ENCODE data around the gene NDUFS6.
"Not testable (repeated sequence)": the region's sequence is repeated elsewhere in the genome, so short reads cannot be mapped to it uniquely, and the experiment has no call there.

The NDUFS6 gene

DNA sequence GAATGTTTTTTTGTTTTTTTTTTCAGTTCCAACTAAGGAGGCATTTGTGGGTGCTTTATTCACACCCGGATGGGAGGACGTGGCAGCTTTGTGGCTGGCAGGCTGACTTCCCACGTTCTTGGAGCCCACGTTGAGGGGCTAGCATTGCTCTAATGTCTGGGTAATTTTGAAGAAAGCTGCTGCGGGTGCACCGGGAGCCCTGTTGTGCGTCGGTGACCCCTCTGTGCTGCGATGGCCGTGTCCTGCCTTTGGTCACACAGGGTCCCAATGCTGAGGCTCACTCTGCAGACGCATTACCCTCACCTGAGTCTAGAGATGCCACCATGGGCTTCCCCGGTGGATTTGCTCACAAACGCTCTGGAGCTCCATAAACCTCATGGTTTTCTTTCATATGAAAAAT, 34.2 kb downstream of the NDUFS6 start:
- DNase-seq = no peak

DNA sequence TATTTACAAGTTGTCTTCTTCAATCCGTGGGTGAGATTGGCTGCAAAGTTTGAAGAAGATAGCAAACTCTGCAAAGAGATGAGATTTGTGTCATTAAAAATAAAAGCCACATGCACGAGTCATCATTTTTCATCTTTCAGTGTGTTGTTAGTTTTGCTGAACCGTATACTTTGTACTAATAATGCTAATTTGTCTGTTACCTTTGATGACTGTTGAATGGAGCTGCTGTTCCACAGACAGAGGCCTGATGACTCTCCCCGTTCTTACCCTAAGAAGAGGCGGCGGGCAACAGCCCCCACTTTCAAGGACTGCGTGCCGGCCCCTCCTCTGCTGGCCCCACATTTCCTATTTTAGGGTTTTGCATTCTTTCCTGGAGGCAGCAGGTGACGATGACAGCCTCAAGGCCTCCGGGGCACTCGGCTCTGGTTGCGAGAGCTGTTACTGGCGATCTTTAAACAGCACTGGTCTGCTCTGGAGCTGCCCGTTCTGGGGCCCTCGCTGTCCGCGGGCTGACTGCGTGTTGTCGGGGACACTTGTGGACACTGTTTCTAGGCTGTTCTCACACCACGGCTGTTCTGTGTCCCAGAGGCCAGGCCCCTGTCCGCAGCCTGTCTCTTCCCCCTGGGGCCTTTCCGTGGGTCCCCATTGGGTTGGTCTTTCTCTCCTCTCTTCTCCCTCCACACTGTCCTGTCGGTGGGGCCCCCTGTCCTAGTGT, 35.1 kb downstream of the NDUFS6 start:
- DNase-seq = no peak

GRCh38 chr5:1836891-1837880, 36.0 kb downstream of the NDUFS6 start:
- no peak for DNase-seq

DNA sequence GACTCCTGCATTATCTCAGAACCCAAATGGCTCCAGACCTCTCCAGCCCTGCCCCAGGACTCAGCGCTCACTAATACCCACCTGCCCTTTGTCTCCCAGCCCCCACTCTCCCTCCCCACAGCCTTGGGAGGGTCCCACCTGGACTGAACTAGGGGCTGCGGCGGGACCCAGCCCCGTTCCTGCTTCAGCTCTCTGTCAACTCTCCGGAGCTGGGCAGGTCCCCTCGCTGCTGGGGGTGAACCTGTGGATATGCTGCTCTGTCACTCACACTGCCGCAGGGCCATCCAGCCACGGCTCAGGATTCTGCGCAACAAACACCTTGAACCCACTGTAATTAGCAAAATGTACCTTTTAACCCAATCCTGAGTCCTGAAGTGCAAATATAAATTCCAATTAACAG, 36.8 kb downstream of the NDUFS6 start:
- DNase-seq = no peak

- no peak for DNase-seq
Measured at GRCh38 chr5:1840071-1840547, 38.9 kb downstream of the NDUFS6 start.

GRCh38 chr5:1840741-1841521, 39.7 kb downstream of the NDUFS6 start:
- no peak for DNase-seq

GRCh38 chr5:1842004-1842819, 41.0 kb downstream of the NDUFS6 start:
- DNase-seq = no peak

- not testable (repeated sequence) for DNase-seq
Measured at GRCh38 chr5:1843761-1844160, 42.6 kb downstream of the NDUFS6 start.

DNA sequence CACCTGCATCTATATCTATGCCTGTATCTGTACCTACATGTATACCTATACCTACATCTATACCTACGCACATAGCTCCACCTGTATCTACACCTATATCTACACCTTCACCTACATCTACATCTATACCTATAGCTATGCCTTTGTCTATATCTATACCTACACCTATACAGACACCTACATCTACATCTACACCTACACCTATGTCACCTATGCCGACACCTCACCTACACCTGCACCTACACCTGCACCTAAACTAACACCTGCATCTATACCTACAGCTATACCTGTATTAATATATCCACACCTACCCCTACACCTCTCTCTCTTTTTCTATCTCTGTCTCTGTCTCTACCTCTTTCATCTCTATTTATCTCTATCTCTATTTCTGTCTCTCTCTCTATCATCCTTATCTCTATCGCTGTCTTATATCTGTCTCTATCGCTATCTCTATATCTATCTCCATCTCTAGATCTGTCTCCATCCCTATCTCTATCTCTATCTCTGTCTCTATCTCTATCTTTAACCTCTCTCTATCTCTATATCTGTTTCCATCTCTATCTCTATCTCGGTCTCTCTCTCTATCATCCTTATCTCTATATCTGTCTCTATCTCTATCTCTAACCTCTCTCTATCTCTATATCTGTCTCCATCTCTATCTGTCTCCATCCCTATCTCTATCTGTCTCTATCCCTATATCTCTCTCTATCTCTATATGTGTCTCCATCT, 43.7 kb downstream of the NDUFS6 start:
- no peak for DNase-seq

DNA sequence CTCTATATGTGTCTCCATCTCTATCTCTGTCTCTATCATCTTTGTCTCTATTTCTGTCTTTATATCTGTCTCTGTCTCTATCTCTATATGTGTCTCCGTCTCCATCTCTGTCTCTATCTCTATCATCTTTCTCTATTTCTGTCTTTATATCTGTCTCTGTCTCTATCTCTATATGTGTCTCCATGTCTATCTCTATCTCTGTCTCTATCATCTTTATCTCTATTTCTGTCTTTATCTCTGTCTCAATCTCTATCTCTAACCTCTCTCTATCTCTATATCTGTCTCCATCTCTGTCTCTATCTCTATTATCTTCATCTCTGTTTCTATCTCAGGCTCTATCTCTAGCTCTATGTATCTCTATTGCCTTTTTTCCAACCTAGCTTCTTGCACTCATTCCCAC, 44.5 kb downstream of the NDUFS6 start:
- no peak for DNase-seq

DNA sequence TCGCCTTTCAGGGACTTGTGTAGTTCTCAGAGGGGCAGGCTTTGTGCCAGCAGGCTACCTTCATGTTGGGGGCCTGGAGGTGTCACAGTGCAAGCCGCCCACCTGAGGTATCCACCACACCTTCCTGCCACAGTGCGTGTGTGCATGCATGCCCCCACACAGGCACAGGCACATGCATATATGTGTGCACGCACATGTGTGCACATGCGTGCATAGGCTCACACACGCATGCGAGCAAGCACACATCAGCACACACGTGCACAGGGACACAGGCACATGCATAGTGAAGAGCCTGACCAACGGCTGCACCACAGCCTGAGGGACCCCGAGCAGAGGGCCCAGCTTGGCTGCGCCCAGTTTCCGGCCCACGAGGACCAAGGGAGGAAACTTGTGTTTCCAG, 45.4 kb downstream of the NDUFS6 start:
- DNase-seq = no peak

GRCh38 chr5:1847056-1847455, 45.8 kb downstream of the NDUFS6 start:
- DNase-seq = no peak

DNA sequence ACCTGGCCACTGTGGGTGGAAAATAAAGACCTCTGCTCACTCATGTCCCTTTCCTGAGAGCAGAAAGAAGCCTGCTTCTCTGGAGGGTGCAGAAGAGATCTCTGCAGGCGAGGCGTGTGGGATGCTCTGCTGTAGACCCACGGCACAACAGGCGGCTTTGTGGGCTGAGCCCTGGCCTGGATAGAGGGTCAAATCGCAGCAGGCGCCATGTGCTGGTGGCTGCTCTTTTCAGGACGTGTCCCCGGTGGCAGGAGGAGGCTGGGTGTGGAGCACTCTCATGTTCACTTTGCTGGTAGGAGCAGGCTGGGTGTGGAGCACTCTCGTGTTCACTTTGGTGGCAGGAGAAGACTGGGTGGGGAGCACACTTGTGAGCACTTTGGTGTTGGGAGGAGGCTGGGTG, 46.4 kb downstream of the NDUFS6 start:
- no peak for DNase-seq

GRCh38 chr5:1850324-1851154, 49.3 kb downstream of the NDUFS6 start:
- no peak for DNase-seq

DNA sequence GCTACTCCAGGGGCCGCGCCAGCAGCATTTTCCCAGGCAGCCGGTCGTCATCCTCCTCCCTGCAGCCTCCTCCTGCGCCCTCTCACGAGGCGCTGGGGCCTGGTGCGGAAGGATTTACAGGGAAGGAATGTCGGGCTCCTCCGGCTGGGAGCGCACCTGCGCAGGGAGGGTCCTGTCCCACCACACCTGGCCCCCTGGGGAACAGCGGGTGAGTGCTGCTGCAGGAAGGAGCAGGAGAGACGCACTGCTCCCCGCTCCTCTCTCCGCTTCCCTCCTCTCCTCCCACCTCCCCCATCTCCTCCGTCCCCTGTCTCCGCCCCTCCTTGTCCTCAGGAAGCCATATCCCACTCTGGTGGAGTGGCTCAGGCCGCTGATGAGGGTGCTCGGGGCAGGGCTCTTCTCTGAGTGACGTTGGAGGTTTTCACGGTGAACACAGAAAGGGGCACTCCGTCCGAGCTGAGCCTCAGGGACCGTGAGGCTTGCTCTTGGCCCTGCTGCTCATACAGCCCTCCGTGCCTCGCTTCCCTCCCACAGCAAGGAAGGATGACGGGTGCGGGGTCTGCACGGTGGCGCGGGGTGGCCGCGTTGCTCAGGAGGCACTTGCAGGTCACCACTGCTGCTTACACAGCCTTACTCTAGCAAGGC, 50.2 kb downstream of the NDUFS6 start:
- no peak for DNase-seq

DNA sequence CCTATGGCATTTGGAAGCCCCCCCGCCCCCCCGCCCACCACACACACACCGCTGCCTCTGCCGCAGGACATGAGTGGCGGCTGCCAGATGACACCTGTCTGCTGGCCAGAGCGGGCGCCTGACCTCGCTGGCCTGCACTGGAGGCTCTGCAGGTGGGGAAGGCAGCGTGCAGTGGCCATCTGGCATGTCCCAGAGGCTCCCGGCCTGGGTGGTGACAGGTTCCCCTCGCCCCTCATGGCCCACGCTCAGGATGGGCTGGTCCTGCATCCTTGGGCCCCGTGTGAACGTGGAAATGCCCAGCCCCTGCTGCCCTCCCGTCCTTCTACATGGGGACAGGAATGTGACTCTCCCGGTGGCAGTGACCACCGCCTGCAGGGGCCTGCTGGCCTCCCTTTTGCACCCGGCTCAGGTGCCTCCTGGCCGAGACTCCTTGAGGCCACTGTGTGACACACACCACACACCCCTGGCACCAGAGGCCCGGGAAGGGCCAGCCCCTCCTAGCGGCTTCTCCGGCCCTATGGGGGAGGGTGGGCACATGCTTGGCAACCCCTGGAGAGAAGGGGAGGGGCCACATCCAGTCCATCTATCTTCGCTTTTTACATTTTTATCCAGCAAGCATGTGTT, 51.2 kb downstream of the NDUFS6 start:
- no peak for DNase-seq

DNA sequence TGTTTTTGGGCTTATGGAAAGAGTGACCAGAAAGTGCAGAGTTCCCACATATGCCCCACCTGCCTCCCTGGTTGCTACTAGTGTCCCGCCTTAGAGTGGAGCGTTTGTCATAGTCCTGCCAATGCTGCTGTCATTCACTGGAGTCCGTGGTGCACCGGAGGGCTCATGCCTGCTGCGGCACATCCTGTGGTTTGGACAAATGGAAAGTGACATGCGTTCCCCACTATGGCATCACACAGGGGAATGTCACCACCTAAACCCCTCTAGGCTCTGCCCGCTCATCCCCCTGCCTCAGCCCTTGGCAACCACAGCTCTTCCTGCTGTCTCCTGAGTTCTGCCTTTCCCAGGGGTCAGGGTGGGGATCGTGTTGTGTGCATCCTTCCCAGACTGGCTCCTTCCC, 52.3 kb downstream of the NDUFS6 start:
- DNase-seq = no peak

DNA sequence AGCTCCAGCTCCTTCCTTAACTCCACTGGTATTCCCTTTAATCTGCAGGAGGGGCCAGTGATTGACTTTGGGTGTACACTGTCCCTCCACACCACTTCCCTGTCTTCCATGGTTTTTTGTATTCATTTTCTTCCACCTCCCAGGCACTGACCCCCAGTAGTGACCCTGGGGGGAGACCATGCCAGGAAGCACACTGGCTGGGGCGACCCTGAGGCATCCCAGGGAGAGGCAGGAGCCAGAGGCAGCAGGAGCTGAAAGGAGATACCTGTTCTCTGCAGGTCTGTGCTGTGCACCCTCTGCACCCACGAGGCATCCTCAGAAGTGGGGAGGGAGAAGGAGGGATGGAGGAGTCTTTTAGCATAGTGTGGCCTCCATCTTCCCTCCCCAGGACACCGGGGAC, 53.9 kb downstream of the NDUFS6 start:
- no peak for DNase-seq

DNA sequence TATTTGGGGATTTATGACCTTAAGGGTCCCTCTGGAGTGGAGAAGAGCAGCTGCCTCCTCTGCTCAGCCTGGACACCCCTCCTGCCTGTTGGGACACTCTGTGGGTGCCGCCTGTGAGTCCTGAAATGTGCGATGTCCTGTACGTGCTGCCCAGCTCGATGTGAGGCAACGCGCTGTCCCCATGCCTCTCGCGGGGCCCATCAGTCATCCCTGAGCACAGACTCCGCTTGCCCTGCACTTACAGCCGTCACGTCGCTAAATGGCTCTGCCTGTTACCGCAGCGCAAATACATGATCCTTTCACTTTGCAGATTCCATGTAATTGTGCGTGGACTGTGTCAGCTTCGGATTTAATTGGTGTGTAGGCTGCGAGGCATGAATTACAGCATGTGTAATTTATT, 54.4 kb downstream of the NDUFS6 start:
- DNase-seq = no peak

Measured in CD4-positive, alpha-beta T cell treated with Interleukin-6 for 4 hours (primary cell).